Measurements from ENCODE around the gene LNX2.

The LNX2 gene

GRCh38 chr13:27605099-27605498 is 15.2 kb downstream of the LNX2 start:
- no peak for DNase-seq

GRCh38 chr13:27601803-27602202 is 18.5 kb downstream of the LNX2 start:
- DNase-seq: no peak

GRCh38 chr13:27601208-27601607 is 19.1 kb downstream of the LNX2 start:
- no peak for DNase-seq

GRCh38 chr13:27600711-27601110 is 19.6 kb downstream of the LNX2 start:
- DNase-seq: no peak

GRCh38 chr13:27599845-27600553 is 20.3 kb downstream of the LNX2 start:
- DNase-seq: no peak

- no peak for DNase-seq
Measured at GRCh38 chr13:27599096-27599495, 21.2 kb downstream of the LNX2 start.

GRCh38 chr13:27595055-27595811 is 25.1 kb downstream of the LNX2 start:
- DNase-seq: no peak

GRCh38 chr13:27593267-27593666 is 27.1 kb downstream of the LNX2 start:
- no peak for DNase-seq

GRCh38 chr13:27592865-27593264 is 27.5 kb downstream of the LNX2 start:
- DNase-seq: no peak

DNA sequence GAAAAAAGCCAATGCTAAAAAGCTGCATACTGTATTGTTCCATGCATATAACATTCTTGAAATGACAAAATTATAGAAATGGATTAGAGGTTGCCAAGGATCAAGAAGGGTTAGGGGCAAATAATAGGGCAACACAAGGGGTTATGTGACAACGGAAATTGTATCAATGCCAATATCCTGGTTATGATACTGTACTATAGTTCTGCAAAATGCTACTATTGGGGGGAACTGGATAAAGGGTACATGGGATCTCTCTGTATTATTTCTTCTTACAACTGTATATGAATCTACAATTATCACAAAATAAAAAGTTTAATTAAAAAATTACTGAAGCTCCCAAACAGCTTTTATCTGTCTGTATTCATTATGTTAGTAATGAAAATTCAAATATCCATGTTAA is 31.9 kb downstream of the LNX2 start:
- DNase-seq: no peak

DNA sequence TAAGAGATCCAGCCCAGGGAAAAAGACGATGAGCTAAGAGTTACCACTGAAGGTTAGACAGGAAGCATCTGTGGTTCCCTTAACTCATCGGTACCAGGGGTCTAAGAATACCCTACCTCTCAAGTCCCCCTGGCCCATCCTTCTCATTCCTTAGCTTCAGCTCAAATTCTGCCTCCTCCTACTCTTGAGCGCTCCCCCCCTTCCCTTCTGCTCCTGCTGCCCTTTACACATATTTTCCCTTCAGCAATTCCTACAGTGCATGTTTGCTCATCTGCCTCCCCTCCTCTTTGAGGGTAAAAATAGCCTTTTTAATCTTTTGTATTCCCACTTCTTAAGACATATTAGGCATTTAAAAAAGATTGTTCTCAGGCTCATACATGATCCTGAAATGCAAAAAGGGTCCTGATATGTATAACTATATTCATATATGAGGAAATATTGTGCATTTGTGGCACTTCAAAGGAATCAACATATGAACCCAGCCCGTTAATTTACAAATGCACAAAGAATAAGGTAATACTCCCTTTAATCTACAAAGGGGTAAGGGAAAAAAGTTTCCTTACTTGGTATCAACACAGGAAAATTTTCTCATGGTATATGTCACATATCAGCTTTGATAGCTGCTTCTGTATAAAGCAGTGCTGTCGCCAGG is 33.1 kb downstream of the LNX2 start:
- DNase-seq: no peak

DNA sequence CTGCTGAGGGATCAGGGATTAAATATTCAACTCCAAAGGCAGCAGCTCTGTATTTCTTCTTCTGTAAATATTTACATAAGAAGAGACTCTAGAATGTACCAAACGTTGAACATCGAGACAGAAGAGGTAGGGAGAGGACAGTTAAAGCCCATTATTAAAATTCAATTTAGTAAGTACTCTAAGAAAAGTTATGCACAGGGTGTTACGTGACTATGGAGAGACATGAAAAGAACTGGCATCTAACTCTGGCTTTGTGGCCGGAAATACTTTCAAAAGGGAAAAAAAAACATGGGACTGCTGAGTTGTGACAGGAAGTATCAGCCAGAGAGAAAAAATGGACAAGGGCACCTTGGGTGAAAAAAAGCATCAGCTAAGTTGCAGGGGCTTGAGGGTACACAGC is 36.7 kb downstream of the LNX2 start:
- no peak for DNase-seq

DNA sequence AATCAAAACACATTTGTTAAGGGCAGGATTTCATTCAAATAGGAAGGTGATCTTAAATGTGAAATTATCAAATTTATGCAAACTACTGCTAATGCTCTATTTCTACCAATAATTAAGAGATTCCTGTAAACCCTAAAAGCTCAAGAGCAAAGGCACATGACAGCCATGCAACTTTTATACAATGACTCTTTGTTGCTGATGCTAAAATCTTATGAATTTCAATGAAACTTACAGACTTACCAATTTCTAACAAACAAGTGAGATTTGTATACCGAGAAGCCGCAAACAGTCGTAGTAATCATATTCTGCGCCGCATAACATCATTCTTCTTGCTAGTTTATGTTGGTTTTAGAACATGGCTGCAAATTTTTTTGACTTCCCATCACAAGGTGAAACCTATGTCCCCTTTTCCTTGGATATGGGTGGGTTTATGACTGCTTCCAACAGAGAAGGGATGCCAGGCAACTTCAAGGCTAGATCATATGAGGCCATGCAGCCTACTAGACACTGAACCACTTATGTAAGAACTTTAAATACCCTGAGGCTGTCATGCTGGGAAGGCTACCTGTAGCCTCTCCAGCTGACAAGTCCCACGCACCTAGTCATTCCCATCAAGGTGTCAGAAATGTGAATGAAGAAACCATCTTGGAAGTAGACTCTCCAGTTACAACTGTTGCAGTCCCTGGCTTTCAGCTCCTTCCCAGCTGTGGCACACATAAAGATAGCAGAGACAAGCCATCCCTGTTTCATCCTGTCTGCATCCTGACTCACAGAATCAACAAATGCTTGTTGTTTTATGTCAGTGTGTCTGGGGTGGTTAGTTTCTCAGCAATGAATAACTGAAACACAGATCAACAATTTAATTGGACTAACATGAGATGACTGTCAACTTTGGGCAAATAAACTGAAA is 42.0 kb downstream of the LNX2 start:
- no peak for DNase-seq

GRCh38 chr13:27574661-27575060 is 45.7 kb downstream of the LNX2 start:
- DNase-seq: no peak

- no peak for DNase-seq
Measured at GRCh38 chr13:27573265-27573664, 47.1 kb downstream of the LNX2 start.

- no peak for DNase-seq
Measured at GRCh38 chr13:27572234-27572901, 48.0 kb downstream of the LNX2 start.

DNA sequence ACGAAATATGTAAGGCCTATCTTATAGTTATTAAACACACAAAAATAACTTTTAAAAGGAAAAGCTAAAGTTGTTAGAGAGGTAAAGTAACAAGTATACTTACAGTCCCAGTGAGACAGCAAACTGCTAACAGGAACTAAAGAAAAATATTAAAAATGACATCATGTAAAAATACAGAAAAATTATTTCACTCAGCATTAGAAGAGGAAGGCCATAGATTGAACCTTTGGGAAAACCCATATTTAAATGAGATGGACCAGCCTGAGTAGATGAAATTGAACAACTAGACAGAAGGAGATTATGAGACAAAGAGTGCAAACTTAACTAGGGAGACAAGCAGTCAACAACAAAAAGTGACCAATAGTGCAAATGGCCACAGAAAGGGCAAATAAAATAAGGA is 49.4 kb downstream of the LNX2 start:
- DNase-seq: no peak

DNA sequence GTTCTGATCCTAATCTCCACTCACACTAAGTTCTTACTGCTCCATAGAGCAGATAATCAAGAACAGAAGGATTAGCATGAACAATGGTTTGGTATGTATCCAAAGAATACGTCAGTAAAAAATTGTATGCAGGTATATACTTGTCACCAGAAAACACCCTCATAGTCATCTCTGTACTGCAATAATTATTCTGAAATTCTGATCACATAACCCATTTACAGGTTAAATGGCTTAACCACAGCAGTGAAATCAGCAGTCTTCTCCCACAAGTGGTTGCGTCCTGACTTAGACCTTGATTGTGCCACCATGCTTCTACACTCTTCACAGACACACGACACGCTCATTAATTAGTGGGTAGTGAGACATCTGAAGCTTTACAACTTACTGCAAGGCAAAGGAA is 50.9 kb downstream of the LNX2 start:
- no peak for DNase-seq

DNA sequence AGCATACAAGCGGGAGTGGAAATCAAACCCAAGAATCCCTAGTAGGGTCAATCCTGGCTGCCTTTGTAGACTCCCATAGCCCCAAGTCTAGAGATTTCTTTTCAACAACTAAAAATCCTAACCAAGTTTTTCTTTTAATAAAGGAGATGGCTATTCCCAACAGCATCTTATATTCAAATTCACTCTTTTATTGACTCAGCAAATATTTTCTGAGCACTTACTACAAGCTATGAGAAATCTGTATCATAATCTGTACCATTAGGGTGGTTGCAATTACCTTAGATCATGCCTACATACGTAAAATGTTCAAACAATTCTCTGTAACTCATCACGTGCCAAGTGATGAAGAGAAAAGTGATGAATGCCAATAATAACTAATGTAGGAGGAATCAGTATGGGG is 54.5 kb downstream of the LNX2 start:
- DNase-seq: no peak

- DNase-seq: no peak
Measured at GRCh38 chr13:27562457-27562856, 57.9 kb downstream of the LNX2 start.

DNA sequence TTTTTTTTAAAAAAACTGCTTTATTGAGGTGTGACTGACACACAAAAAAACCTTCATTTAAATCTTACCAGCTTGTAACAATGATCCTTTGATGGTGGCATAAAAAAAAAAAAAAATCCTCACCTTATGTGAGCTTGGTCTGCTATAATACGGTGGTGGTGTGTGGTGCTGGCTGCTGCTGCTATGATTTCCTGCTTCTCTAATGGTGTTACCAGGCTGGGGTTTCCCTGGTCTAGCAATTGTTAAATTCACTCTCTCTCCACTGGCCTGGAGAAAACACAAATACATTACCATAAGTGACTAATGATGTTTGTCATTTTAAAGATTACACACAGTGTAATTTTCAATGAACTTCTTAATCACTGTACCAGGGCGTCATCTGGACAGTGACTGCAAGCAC is 60.6 kb downstream of the LNX2 start:
- no peak for DNase-seq

GRCh38 chr13:27556109-27556508 is 64.2 kb downstream of the LNX2 start:
- no peak for DNase-seq

DNA sequence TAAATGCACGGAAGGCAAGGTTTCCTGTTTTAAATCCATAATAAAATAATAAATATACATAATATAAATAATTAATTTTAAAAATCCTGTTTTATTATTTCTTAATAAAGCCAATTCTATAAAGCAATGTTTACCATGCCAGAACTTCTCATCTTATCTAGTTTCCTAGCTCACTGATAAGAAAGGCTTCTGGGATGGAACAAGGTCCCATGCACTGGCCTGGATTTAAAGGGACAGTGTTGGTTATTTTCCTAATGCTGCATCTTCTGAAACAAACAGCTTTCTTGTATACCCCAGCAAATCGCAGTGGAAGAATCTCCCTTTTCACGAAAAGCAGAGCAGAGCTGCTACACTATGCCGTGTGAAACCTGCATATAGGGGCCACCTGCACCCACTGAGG is 68.8 kb downstream of the LNX2 start:
- no peak for DNase-seq

All from NCI-H510A (cell line).